Endodermal cell (in vitro differentiated cells): ENCODE results near the gene OR2AE1. TPM values are rescaled to one million over a fixed set of nuclear protein-coding genes. Genes with fewer than 3 reads are reported as not detected.
A peak's percentile ranks its signal among the peaks of the same experiment; 100 is the strongest.

ENCODE experiments used
- DNase-seq: peaks from one replicate; pipeline ENCODE4 v3.0.0-alpha.2; 2017
- H3K27ac ChIP-seq: 2 replicates; pipeline ENCODE4 v1.5.1; 2013; ENCODE audit warnings: mild to moderate bottlenecking, low read depth, low read length, moderate library complexity
- H3K27me3 ChIP-seq: 2 replicates; pipeline ENCODE4 v1.6.1; 2013; ENCODE audit warnings: mild to moderate bottlenecking, low read length, moderate library complexity; ENCODE audit not compliant: insufficient read depth, control insufficient read depth, poor library complexity, severe bottlenecking
- H3K36me3 ChIP-seq: 2 replicates; pipeline ENCODE4 v1.7.0; 2013; ENCODE audit warnings: mild to moderate bottlenecking, low read length, moderate library complexity; ENCODE audit not compliant: control insufficient read depth, insufficient read depth
- H3K4me1 ChIP-seq: one replicate; pipeline ENCODE4 v1.7.0; 2013; ENCODE audit warnings: low read length; ENCODE audit not compliant: control insufficient read depth, insufficient read depth
- H3K4me3 ChIP-seq: 2 replicates; pipeline ENCODE4 v1.5.1; 2013; ENCODE audit warnings: mild to moderate bottlenecking, low read length, moderate library complexity
- H3K9ac ChIP-seq: 2 replicates; pipeline ENCODE4 v1.6.1; 2013; ENCODE audit warnings: mild to moderate bottlenecking, low read length, moderate library complexity; ENCODE audit not compliant: poor library complexity, severe bottlenecking; ENCODE audit errors: extremely low read depth
- H3K9me3 ChIP-seq: 2 replicates; pipeline ENCODE4 v1.6.1; 2013; ENCODE audit warnings: mild to moderate bottlenecking, low read length, moderate library complexity; ENCODE audit not compliant: control insufficient read depth
- H3K27ac Mint-ChIP-seq: 2 replicates; pipeline ENCODE4 v1.8.0; 2020; ENCODE audit warnings: mixed read lengths
- H3K27me3 Mint-ChIP-seq: 2 replicates; pipeline ENCODE4 v1.8.0; 2021; ENCODE audit warnings: mild to moderate bottlenecking, mixed read lengths; ENCODE audit not compliant: insufficient read depth
- H3K36me3 Mint-ChIP-seq: 2 replicates; pipeline ENCODE4 v1.8.0; 2020; ENCODE audit warnings: low read depth, mixed read lengths
- H3K4me1 Mint-ChIP-seq: 2 replicates; pipeline ENCODE4 v1.8.0; 2020; ENCODE audit warnings: mixed read lengths
- H3K4me3 Mint-ChIP-seq: 2 replicates; pipeline ENCODE4 v1.8.0; 2020; ENCODE audit warnings: mild to moderate bottlenecking, moderate library complexity, mixed read lengths
- H3K9me3 Mint-ChIP-seq: 2 replicates; pipeline ENCODE4 v1.8.0; 2020; ENCODE audit warnings: mild to moderate bottlenecking, mixed read lengths
- WGBS, 2 experiments: methylation state at CpG; one replicate each; pipeline versions ENCODE4 v1.1.5 to v1.1.7; 2013; ENCODE audit warnings: missing lambda C conversion rate in 2 of 2, mixed read lengths in 1 of 2; ENCODE audit not compliant: insufficient coverage in 1 of 2, insufficient read length in 1 of 2; 5-methylcytosine and 5-hydroxymethylcytosine counted together
- total RNA-seq, 2 donors: library from RNA; stranded (reverse); fragmentation: NEBNext Ultra II Directional in 1 of 2; extraction: Animal tissue kit (Norgen Biotek cat#: 25700) in 1 of 2; gene quantifications; 2 replicates in 1 of 2; 3 replicates in 1 of 2; pipeline ENCODE4 v1.2.1, GENCODE V29; 2021
- TF ChIP-seq, protein P1 (sequence below): fragments of 200-600 bp; sonication (generic); conservative IDR thresholded peaks from 2 replicates; pipeline ENCODE4 v1.5.0; 2021; ENCODE audit warnings: antibody characterized with exemption, mild to moderate bottlenecking

The OR2AE1 gene
- total RNA-seq, 2 donors from 2014 or later, result not detected

GRCh38 chr7:99863847-99864440 lies 12.9 kb downstream of the OR2AE1 start:
- WGBS, 2 experiments, result 75 to 84% methylated on average over 2 of the region's 2 CpGs
- H3K27me3 Mint-ChIP-seq, result no peaks in the 10 kb centered on the region

GRCh38 chr7:99860281-99861127 lies 16.3 kb downstream of the OR2AE1 start:
- no peak overlapping the region for H3K27ac ChIP-seq
- no peaks in the 10 kb centered on the region for H3K9me3 Mint-ChIP-seq

More at GRCh38 chr7:99863847-99864440, 12.9 kb downstream of the OR2AE1 start:
- Histone ChIP-seq H3K27ac (no peak overlapping the region), H3K4me1 (no peaks in the 10 kb centered on the region), H3K9ac (no peak overlapping the region), H3K36me3 (no peaks in the 10 kb centered on the region), H3K4me3 (no peak overlapping the region), H3K27me3 (no peaks in the 10 kb centered on the region), H3K9me3 (peaks cover 10% of the 10 kb centered on the region)
- Mint-ChIP-seq H3K36me3 (no peaks in the 10 kb centered on the region), H3K9me3 (peaks cover 8% of the 10 kb centered on the region), H3K27ac (no peak overlapping the region), H3K4me3 (no peak overlapping the region), H3K4me1 (peaks cover 10% of the 10 kb centered on the region)
- no peak for DNase-seq
- TF ChIP-seq, protein P1, sequence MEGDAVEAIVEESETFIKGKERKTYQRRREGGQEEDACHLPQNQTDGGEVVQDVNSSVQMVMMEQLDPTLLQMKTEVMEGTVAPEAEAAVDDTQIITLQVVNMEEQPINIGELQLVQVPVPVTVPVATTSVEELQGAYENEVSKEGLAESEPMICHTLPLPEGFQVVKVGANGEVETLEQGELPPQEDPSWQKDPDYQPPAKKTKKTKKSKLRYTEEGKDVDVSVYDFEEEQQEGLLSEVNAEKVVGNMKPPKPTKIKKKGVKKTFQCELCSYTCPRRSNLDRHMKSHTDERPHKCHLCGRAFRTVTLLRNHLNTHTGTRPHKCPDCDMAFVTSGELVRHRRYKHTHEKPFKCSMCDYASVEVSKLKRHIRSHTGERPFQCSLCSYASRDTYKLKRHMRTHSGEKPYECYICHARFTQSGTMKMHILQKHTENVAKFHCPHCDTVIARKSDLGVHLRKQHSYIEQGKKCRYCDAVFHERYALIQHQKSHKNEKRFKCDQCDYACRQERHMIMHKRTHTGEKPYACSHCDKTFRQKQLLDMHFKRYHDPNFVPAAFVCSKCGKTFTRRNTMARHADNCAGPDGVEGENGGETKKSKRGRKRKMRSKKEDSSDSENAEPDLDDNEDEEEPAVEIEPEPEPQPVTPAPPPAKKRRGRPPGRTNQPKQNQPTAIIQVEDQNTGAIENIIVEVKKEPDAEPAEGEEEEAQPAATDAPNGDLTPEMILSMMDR, result no peak

GRCh38 chr7:99855236-99855635 lies 21.6 kb downstream of the OR2AE1 start:
- no peaks in the 10 kb centered on the region for H3K27me3 ChIP-seq
- Mint-ChIP-seq H3K27ac (no peak overlapping the region), H3K4me1 (no peaks in the 10 kb centered on the region), H3K9me3 (no peaks in the 10 kb centered on the region), H3K36me3 (no peaks in the 10 kb centered on the region), H3K4me3 (no peak overlapping the region), H3K27me3 (no peaks in the 10 kb centered on the region)
- no peak overlapping the region for H3K4me3 ChIP-seq
- no peak for DNase-seq
- 81 to 83% methylated on average over 1 of the region's 1 CpG for WGBS, 2 experiments
- H3K9me3 ChIP-seq, result no peaks in the 10 kb centered on the region
- H3K27ac ChIP-seq, result no peak overlapping the region
- TF ChIP-seq, protein P1, result no peak
- H3K36me3 ChIP-seq, result no peaks in the 10 kb centered on the region
- H3K4me1 ChIP-seq, result no peaks in the 10 kb centered on the region
- no peak overlapping the region for H3K9ac ChIP-seq

More at GRCh38 chr7:99860281-99861127, 16.3 kb downstream of the OR2AE1 start:
- WGBS, 2 experiments, result 89 to 91% methylated on average over 5 to 15 of the region's 15 CpGs
- Mint-ChIP-seq H3K27me3 (no peaks in the 10 kb centered on the region), H3K4me1 (no peaks in the 10 kb centered on the region), H3K27ac (peak overlapping the region; percentile 74), H3K4me3 (no peak overlapping the region), H3K36me3 (no peaks in the 10 kb centered on the region)
- Histone ChIP-seq H3K4me1 (no peaks in the 10 kb centered on the region), H3K36me3 (no peaks in the 10 kb centered on the region), H3K4me3 (no peak overlapping the region), H3K9me3 (no peaks in the 10 kb centered on the region), H3K27me3 (no peaks in the 10 kb centered on the region), H3K9ac (no peak overlapping the region)
- no peak for DNase-seq
- TF ChIP-seq, protein P1, result no peak
